ENCODE data around the gene JAG2. TPM values are rescaled to one million over a fixed set of nuclear protein-coding genes. Genes with fewer than 3 reads are reported as not detected.

Gene JAG2
- total RNA-seq, 1 donor from 2014 or later = 2.5 TPM

DNA sequence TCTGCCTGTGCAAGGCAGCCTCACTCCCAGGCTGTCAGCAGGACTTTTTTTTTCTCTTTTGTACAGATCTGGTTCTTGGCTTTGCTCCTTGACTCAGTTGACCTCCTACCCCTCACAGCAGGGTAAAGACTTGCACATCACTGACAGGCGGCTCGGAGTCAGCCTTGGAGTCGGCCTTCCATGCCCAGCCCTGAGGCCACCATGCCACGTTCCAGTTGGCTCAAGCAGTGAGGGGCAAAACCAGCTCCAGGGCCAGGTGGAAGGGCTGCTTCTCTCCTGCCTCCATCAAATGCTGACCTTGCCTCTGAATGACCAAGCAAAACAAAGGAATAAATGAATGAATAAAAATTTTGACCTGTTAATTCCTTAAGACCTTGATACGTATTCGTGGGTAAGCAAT lies 27.6 kb downstream of the JAG2 start:
- intact Hi-C loops (cut with micrococcal nuclease) = no loop called here

DNA sequence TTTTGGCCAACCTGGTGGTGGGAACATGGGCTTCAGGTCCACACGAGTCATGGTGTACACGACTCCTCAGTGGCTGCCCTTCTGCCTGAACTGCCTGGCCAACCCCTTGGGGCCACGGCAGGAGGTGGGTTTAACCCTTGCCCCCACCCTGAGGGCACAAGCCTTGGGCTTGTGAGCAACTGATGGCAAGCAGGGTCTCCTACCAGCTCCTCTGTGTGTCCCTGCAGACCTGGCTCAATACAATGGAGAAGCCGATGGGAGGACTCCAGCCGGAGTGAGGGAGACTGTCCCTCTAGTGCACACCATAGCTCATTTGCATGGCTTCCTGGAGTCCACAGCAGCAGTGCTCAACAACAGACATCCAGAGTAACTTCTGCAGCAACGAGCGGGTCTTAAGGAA lies 28.0 kb downstream of the JAG2 start:
- intact Hi-C loops (cut with micrococcal nuclease) = no loop called here

DNA sequence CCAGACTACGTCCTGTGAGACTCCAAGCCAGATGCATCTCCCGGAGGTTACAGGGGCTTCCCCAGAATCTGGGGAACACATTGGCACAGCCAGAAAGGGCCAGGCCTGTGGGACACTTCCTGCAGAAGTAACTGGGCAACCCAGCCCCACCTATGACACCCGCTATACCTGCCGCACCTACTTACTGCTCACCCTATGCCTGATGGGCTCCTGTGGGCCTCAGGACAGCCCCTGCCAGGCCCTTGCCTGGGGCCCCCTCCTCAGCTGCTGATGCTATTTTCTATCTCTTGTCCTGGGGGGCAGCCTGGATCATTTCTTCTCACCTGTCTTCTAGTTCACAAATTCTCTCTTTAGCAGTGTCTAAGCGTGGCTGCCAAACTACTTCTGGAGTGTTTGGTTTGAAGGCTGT lies 28.7 kb downstream of the JAG2 start:
- intact Hi-C loops (cut with micrococcal nuclease) = no loop called here

DNA sequence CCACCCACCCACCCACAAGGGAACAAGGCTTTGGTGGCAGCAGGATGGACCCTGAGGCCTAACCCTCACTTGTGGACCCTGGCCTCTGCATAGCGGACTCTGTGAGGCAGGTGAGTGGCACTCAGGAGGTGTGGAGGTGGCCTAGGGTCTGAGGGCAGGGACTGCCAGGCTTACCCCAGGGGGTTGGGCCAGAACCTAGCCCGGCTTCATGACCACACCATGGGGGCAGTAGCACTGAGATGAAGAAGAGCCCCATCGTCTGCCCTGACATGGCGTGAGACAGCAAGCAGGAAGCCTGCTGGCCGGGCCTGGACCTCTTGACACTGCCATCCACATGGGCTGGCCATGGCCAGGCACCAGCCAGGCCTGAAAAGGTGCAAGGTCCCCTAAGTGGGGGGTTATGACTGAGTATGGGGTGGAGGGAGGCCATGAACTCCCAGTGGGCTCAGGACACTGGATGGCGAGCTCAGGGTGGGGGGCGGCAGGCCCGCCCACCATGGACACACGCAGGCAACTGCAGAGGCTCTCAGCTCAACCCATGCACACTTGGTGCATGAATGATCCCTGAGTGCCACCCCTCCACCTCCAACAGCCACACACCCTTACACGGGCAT lies 29.3 kb downstream of the JAG2 start:
- intact Hi-C loops (cut with micrococcal nuclease) = no loop called here

DNA sequence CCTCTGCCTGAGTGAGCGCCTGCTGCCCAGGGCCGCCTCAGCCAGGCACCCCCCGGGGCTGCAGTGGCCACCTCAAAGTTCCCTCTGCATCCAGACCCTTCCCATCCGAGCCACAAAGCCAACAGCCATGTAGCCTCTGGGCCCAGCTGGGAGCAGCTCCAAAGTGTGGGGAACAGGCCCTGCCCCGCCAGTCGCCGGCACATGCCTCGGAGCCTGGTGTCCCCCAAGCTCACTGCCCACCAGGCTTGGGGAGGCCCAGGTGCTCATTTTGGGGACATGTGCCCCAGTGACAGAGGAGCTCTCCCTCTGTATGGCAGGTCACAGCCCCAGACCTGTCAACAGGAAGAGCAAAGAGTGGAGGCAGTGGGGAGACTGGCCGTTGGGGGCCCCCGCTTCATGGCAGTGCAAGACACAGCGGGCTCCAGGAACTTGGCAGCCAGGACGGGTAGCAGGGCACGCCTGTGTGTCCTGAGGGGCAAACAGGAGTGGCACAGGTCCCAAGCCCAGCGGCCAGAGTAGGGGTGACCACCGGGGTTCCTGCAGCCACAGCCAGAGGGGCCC lies 29.9 kb downstream of the JAG2 start:
- intact Hi-C loops (cut with micrococcal nuclease) = no loop called here

DNA sequence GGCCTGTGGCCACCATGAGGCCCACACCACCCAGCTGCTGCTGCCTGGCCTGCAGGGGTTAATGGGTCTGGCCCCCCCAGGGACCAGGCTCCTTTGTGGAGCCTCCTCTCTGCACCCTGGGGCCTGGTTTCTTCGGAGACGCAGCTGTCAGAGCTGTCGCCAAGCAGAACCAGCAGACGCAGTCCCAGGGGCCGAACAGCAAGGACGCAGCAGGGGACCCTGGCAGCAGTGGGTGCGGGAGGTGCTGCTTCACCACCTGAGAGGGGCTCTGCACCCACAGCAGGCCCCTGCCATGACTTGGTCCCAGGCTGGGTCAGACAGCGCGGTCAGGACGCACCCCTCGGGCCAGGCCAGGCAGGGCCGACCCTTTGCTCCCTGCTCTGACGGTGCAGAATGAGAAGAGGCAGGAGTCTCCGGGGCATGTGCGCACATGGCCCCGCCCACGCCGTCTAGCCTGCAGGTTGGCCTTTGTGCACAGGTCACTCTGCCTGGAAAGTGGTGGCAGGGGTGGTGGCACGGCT lies 30.5 kb downstream of the JAG2 start:
- intact Hi-C loops (cut with micrococcal nuclease) = no loop called here

DNA sequence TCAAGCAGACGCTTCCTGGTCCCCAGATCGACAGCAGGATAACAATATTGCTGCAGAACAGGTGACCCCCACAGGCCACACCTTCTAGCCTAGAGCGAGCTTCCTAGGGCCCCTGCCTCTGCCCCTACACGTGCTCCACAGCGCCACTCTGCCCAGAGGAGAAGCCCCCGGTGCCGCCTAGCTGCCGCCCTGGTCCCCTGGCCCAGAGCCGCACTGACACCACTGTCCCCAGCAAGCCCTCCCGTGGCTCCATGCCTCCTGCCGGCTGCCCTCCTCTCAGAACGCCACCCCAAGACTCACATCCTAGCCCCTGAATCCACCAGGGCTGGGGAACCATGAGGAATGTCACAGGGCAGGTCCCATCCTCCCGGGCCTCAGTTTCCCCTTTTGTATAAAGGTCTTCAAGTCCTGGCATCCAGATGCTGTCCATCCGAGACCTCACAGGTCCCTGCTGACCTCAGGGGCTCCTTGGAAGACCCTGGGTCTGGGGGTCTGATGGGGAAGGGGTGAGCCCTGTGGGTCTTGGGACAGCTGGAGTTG lies 31.0 kb downstream of the JAG2 start:
- intact Hi-C loops (cut with micrococcal nuclease) = no loop called here

DNA sequence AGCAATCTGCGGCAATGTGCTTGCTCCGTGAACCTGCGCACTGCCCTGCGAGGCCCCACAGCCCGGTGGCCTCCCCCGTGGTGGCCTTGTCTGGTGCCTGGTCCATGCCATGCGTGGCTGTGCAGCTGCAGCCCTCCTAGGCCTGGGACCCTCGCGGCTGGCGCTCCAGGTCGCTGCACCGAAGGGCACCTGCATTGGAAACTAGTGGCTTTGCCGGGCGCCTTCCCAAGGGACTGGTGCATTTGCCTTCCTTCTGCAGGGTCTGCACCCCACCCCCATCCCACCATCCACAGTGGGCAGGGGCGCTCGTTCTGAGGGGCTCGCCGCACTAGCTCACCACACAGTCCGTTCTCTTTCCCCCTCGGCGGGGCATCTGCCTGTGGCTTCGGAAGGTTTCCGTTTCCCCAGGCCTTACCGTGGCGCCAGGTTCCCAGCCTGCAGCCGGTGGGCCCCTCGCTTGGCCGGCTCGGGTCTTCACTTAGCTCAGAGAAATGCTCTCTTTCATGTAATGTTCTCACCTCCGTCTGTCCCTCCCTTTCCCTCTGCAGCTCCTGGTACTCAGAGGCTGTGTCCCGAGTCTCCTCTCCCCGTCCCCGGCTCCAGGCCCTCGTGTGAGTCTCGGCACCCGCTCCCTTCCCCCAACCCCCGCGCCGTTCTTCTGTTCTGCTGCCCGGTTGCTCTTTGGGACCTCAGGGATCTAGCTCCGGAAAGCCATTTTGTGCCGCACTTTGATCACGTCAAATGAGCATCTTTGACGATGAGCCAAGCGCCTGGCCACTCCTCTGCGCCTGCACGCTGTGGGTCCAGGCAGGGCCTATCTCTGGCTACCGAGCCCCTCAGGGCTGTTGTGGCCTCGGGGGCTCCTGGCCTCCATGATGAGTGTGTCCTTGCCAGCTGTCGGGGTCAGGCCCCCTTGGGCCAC lies 31.9 kb downstream of the JAG2 start:
- intact Hi-C loops (cut with micrococcal nuclease) = no loop called here

DNA sequence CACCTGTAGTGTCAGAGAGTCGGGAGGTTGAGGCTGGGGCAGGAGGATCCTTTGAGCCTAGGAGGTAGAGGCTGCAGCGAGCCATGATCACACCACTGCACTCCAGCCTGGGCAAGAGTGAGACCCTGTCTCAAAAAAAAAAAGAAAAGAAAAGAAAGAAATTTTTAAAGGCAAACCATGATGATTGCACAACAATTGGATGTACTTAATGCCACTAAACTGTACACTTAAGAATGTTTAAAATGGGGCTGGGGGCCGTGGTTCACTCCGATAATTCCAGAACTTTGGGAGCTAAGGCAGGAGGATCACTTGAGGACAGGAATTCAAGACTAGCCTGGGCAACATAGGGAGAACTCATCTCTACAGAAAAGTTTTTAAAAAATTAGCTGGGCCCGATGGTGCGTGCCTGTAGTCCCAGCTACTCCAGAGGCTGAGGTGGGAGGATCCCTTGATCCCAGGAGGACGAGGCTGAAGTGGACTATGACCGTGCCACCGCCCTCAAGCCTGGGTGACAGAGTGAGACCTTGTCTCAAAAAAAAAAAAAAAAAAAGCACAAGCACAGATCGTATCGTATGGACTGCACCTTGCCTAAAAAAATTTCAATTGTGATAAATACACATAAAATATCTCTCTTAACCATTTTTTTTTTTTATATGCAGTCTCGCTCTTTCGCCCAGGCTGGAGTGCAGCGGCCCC lies 32.7 kb downstream of the JAG2 start:
- intact Hi-C loops (cut with micrococcal nuclease) = no loop called here

DNA sequence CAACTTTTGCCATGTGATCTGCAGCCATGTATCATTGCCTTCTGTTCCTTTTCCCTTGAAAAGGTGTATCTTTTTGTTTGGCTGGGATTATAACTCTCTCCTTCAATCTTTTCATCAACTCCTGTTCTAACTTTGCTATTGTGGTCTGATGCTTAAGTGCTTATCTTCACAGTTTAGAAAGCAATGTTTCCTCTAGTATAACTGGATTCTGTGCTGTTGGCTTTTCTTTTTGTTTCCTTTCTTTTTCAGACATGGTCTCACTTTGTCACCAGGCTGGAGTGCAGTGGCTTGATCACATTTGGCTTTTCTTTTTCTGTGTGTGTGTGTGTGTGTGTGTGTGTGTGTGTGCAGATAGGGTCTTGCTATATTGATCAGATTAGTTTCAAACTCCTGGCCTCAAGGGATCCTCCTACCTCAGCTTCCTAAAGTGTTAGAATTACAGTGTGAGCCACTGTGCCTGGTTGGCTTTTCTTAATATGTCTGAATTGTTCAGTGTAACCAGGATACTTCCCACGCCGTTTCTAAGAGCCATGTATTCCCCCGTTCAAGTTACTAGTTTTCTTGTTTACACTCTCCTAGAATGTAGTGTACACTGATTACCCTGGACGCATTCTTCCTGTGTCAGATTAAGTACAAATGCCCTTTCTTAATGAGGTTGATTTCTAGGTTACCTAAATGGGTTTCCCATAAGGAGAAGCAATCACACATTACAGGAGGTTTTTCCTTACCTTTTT lies 35.5 kb downstream of the JAG2 start:
- intact Hi-C loops (cut with micrococcal nuclease) = no loop called here

DNA sequence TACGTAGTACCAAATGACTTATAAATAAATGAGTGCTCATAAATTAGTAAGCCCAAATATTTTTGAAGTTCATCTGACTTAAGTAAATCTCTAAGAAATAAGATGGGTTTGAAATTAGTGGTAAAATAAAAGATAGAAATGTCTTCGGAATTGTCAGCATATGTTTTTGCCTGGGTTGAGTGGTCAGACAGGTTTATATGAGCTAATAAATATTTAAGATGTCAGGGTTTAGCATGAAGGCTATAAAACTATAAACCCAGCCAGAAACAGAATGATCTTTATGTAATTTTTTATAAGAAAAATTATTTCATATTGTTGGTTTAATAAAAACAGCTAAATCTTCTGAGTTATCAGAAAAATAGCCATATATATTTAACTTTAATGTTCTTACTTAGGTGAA lies 37.3 kb downstream of the JAG2 start:
- intact Hi-C loops (cut with micrococcal nuclease) = no loop called here

DNA sequence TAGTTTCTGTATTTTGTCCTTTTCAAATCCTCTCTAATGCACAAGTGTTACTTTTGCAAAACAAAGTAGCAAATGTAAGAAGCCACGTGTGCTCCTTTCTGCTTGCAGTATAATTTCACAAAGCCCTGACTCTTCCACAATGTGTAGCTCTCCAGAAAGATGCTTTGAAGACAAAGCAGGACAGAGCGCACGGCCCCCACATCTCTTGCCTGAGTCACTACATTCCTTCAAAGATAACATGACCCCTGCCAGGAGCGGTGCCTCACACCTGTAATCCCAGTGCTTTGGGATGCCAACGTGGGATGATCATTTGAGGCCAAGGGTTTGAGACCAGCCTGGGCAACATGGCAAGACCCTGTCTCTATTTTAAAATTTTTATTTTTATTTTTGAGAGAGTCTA lies 40.5 kb downstream of the JAG2 start:
- intact Hi-C loops (cut with micrococcal nuclease) = no loop called here

DNA sequence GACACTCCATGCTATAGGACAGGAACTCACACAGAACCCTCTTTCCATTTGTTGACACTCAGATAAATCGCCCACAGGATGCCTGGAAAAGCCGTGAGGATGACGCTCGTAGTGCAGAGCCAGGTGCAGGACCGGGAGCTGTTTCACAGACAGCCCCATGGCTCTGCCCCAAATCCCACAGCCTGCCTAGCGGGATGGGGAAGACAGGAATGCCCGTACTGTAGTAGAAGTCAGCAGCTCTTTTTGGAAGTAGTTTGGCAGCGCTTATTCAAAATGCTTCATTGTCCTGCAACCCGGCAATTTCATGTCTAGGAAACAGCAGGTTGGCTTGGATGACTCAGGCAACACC lies 41.6 kb downstream of the JAG2 start:
- intact Hi-C loops (cut with micrococcal nuclease) = no loop called here

DNA sequence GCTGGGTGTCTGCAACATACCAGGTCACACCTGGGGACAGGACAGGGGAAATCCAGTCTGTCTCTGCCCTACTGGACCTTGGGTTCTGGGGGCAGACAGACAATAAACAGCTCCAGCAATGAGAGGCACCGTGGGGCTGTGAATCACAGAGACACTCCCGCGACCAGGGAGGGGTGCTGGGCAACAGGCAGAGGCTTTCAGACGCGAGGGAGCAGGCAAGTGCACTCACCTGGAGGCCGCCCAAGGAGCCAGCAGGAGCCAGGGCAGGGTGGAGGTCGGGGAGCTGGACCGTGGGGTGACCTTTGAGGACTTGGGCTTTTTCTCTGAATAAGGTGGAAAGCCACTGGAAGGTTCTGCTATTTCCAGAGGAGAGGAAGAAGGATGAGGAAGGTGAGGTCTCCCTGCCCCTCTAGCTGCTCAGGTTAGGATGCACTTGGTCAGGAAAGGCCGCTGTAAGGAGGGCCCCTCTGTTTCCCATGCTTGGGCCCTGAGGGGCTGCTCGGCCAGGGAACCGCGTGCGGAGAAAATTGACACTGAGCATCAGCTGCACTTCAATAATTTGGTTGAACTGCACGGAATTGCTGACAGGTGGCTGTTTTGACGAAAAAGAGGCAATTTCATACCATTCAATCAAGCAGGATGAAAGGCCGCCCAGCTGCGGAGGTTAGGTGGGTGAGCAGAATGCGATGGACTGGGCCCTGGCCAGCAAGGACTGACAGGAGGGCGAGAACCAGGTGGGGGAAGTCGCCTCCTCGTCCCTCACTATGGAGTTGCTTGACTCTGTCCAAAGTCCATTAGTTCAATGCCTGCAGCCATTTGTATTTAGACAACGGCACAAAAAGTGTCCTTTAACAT lies 42.2 kb downstream of the JAG2 start:
- intact Hi-C loops (cut with micrococcal nuclease) = no loop called here

DNA sequence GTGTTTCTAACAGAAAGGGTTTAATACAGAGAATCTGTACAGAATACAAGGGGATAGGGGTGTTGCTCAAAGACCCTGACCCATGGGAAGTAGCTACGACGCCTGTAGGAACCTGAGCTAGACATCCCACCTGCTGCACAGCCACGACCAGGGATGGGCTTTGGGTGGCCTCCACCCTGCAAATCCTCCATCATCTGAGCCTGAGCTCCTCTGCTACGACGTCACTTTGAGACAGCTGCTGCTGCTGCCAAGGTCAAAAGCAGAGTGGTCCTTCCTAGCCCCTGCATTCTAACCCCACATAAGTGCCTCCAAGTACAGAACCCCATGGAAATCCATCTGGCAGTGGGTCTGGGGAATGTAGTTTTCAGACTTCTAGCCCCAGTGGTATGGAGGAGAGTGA lies 43.8 kb downstream of the JAG2 start:
- intact Hi-C loops (cut with micrococcal nuclease) = no loop called here

DNA sequence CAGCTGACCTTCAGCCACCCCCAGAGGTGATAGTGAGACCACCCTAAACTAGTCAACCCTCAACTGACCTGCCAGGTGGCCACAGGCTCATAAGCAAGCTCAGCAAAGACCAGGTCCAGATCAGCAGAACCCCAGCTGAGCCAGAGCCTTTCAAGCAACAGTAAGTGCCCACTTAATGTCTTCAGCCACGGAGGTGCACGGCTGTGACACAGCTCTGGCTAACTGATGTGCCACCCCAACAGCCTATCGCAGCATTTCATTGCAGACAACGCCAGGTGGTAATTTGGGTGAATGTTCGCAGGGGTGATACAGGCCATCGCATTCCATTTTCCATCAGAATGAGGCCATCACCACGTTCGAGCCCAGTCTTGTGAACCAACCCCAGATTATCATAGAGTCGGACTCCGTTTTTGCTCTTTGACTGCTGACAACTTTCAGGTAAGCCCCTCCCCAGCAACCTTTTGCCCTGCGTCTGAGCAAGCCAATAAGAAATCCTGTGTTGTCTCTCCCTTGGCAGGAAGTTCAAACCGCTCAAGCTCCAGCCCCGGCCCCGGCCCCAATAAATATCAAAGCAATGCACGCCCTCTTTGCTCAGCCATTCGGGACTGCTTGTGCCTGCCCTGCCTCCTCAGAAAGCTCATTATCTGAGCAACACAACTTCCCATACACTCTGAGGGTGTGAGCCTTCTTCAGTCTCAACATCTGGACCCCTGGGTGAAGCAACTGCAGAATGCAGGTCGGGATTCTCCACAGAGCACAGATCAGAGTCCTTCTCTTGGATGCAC lies 44.4 kb downstream of the JAG2 start:
- intact Hi-C loops (cut with micrococcal nuclease) = no loop called here

DNA sequence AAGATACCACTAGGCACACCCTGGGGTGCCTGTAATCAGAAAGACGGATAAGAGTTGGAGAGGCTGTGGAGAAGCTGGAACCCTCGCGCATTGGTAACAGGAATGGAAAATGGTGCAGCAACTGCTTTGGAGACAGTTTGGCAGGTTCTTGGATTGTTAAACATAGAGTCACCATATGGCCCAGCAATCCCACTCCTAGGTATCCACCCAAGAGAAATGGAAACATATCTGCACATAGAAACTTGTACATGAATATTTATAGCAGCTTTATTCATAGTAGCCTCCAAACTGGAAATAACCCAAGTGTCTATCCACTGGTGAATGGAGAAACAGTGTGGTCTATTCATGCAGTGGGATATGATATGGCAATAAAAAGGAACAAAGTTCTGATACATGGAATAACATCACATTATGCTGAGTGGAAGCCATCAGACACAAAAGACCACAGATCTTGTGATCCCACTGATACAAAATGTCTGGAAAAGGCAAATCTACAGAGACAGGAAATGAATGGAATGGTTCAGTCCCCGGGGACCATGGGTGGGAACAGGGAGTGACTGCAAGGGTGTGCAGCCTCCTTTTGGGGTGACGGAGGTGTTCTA lies 45.4 kb downstream of the JAG2 start:
- intact Hi-C loops (cut with micrococcal nuclease) = no loop called here

DNA sequence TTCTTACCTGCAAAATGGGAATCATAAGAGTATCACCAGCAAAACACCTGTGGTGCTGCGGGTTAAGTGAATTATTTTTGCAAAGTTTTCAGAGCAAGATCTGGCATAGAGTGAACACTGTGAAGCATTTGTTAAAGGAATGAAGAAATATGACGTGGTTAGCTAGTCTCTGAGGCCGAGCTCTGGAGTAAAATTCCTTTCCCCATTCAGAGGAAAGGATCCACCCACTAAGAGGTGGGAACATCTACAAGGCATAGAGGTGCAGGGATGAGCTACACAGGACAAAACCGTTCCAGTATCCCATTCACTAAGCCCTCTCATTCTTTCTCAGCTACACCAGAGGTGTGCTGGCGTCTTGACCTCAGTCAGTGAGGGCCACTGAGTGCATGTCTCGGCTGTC lies 48.5 kb downstream of the JAG2 start:
- intact Hi-C loops (cut with micrococcal nuclease) = no loop called here
